Nucleus accumbens (tissue), 56 donors: ENCODE results near the gene CRISP2.

Experiments used
- DNase-seq, 56 donors: peaks; one replicate each; lab custom pipeline; 2025; lab: John Stamatoyannopoulos, UW

CRISP2 gene

DNA sequence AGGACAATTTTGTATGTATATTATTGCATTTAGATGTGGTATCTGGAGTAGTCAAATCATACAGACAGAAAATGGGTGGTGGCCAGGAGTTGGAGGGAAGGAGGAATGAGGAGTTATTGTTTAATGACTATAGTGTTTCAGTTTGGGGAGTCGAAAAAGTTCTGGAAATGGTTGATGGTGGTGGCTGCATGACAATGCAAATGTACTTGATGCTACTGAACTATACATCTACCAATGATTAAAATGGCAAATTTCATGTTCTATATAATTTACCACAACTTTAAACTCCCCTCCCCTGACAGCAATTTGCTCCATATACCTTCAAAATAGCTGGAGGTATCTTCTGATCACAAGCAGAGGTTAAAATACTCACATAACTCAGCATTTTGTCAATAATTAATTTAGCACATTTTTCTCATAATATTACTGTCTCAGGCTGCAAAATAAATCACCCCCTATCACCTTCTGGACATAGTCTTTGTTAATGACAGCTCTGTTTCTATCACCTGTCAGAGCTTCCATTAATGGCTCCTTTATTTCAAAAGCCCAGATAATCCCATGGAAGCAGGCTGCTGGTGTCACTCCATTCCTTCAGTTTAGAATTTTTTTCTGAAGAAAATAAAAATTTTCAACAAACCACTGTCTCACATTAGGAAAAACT, 51.0 kb downstream of the CRISP2 start:
- DNase-seq = no peak

DNA sequence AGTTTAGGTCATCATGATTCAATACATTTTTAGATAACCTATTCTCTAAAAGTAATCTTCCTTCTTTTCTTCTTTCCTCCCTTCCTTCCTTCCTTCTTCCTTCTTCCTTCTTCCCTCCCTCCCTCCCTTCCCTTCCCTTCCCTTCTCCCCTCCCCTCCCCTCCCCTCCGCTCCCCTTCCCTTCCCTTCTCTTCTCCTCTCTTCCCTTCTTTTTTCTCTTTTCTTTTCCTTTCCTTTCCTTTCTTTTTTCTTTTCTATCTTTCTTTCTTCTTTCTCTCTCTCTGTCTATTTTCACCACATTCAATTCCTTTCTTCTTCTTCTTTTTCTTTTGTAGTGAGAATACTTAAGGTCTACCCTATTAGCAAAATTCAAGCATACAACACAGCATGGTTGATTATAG, 59.4 kb downstream of the CRISP2 start:
- DNase-seq = no peak

DNA sequence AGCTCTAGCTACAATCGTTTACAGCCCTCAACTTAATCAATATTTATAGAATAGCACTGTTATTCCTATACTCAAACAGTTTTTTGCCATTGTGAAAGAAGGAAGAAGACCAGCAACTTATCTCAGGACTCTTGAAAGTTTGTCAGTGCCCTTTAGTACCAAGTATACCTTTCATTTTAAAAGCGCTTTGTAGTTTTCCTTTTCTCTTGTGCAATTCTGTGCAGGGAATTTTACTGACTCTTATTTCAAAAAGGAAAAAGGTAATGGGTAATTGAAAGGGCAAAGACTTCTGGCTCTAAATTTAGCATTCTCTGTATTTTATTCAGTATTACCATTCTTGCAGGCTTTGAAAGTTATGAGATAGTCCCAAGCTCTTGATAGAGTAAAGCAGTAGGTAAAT, 59.9 kb downstream of the CRISP2 start:
- DNase-seq = no peak

DNA sequence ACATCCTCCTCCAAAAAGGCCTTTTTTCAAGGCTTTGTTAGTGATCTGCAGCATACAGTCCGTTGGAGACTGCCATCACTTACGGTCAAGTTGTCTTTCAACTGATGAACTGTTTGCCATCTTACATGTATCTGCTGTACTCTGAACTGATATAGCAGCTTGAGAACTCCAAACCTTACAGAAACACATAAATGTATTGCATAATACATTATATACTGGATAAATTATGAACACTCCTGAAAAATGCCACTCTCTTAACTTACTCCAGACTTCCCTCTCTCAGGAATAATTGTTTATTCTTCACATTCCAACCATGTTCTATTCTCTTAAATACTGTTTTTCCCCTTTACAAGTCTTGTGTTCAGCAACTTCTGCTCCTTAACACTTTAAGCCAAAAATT, 62.1 kb downstream of the CRISP2 start:
- no peak for DNase-seq

DNA sequence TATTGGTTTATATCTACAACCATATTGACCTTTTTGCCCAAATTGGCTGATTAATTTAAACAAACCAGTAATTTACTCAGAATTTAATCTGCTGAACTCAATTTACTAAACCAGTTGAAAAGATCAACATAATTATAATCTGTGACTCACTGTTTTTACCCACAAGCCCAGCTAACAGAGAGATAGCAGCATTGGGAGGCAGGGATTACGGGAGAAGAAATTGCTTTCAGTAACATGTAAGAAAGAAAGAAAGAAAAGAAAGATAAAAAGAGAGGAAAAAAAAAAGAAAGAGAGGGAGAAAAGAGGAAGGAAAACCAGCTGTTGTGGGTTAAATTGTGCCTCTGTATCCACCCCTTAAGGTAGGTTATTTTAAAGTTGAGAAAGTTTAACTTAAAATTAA, 63.4 kb downstream of the CRISP2 start:
- DNase-seq = no peak

DNA sequence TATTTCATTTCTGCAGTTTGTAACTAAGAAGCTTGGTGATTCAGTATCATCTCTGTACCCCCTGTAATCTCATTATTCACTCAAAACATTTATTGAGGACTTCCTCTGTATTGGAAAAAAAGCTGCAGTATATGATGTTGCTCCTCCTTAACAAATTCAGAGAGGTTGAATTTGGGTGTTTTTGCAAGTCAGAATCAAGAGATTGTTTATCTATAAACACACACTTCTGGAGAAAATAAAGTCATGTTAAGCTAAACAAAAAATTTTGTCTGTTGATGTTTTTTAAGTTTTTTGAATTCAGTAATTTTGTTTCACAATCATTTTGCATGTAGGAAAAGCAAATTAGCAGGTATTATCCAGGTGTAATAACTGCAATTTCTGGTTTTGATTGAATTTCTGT, 65.3 kb downstream of the CRISP2 start:
- DNase-seq = no peak

DNA sequence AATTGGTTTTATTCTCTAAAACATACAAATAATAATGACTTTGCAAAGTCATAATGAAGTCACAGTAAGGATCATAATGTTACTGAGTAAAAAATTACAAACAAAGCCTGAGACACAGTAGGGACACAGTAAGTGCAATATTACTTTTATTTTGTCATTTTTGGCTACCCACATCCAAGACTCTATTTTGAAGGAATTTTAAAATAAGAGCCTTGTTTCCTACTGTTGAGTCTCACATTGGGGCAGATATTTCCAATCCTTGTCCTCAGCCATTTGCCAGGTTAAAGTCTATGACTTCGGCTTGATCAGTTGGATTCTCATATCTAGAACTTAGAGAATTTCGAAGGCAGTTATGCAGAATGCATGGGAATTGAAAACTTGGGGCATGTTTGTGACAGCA, 65.9 kb downstream of the CRISP2 start:
- no peak for DNase-seq

DNA sequence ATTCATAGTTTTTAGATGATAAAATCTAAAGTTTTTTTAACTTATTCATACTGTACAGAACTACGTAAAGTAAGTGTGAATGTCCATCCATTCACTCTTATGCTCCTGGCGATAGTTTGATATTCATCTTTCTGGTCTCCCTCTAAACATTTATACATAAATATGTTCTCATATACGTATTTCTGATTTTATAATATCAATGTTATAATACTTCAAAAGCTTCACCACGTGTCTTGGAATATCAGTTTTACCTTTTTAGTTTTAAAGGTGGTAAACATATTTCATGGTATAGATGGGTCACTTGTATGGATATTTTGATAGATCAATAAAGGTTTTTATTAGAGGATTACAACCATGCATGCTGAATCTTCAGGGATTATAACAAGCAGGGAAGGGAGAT, 66.4 kb downstream of the CRISP2 start:
- DNase-seq = no peak

DNA sequence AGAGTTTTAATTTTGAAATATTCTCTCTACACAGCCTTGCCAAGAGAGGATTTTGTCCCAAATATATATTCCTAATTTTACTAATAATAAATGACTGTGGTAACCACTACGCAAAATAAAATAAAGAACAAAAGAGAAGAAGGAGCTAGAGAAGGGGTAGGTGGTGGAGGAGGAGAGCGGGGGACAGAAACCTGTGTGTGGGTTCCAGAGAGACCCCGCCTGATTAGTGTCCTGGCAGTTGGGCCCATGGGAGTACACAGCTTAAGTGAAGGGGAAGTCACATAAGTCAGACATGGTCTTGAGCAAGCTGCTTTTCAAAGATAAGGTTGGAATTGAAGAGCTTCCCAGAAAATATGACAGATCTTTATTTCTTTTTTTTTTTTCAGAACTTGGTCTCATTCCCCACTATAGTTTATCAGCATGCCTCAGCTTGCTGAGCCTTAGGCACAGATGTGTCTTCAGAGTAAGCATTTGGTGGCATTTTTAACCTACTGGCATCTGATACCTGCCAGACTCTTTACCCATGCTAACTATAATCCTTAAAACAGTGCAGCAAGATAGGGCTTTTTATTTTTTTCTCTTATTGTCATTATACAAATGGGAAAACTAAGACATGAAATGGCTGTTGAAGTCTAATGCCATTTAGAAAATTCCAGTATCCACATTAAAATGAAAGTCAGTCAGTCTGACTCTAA, 67.1 kb downstream of the CRISP2 start:
- DNase-seq = no peak

DNA sequence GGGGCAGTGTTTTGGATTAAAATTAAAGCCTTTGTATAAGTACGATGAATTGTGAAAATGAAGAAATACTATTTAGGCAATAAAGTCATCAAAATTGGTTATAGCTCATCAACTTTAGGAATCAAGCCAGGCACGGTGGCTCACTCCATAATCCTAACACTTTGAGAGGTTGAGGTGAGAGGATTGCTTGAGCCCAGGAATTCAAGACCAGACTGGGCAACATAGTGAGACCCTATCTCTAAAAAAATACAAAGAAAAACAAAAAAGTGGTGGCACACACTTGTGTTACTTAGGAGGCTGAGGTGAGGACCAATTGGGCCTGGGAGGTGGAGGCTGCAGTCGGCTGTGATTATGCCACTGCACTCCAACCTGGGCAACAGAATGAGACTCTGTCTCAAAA, 68.2 kb downstream of the CRISP2 start:
- no peak for DNase-seq
